Chondrocyte (in vitro differentiated cells): Measurements from ENCODE around the gene CCDC171. TPM values are rescaled to one million over a fixed set of nuclear protein-coding genes. Genes with fewer than 3 reads are reported as not detected.

Source experiments
- DNase-seq: peaks from one replicate; pipeline ENCODE4 v3.0.0; 2021; ENCODE audit warnings: mixed read lengths, low spot score
- H3K27ac Mint-ChIP-seq: one replicate; pipeline ENCODE4 v1.8.0; 2021; ENCODE audit warnings: mild to moderate bottlenecking, moderate library complexity, mixed read lengths; ENCODE audit not compliant: unreplicated experiment
- H3K27me3 Mint-ChIP-seq: 2 replicates; pipeline ENCODE4 v1.8.0; 2021; ENCODE audit warnings: low read depth, mixed read lengths
- H3K36me3 Mint-ChIP-seq: 2 replicates; pipeline ENCODE4 v1.8.0; 2021; ENCODE audit warnings: low read depth, mixed read lengths
- H3K4me1 Mint-ChIP-seq: 2 replicates; pipeline ENCODE4 v1.8.0; 2021; ENCODE audit warnings: low read depth, mild to moderate bottlenecking, mixed read lengths
- H3K4me3 Mint-ChIP-seq: one replicate; pipeline ENCODE4 v1.8.0; 2021; ENCODE audit warnings: mild to moderate bottlenecking, moderate library complexity, mixed read lengths; ENCODE audit not compliant: unreplicated experiment
- H3K9me3 Mint-ChIP-seq: 2 replicates; pipeline ENCODE4 v1.8.0; 2021; ENCODE audit warnings: low read depth, mixed read lengths
- total RNA-seq: library from RNA; stranded (reverse); gene quantifications from 3 replicates; pipeline ENCODE4 v1.2.1, GENCODE V29; 2021
- TF ChIP-seq, protein P1 (sequence below): fragments of 200-600 bp; sonication (generic); IDR thresholded peaks from 2 replicates; pipeline ENCODE4 v1.5.0; 2021; ENCODE audit warnings: antibody characterized with exemption, mild to moderate bottlenecking, moderate library complexity

Gene CCDC171
- total RNA-seq, 1 donor from 2014 or later, result 3.2 TPM

DNA sequence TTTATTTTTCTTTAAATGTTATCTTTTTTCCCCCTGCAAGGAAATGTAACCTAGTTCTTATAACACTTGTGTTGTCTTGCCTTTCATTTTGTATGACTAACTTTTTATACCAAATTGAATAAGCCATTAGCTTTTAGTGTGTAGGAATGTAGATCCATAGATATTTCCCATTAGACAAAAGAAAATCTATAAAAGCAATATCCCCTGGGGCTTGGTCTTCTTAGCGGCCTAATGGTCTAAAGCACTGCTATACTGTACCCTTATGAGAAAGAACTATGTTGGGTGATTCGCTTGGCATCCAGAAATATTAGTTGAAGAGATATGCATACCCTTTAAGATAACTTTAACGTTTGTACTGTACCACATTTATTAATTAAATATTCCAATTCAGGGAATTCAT is 289.2 kb downstream of the CCDC171 start:
- TF ChIP-seq, protein P1, sequence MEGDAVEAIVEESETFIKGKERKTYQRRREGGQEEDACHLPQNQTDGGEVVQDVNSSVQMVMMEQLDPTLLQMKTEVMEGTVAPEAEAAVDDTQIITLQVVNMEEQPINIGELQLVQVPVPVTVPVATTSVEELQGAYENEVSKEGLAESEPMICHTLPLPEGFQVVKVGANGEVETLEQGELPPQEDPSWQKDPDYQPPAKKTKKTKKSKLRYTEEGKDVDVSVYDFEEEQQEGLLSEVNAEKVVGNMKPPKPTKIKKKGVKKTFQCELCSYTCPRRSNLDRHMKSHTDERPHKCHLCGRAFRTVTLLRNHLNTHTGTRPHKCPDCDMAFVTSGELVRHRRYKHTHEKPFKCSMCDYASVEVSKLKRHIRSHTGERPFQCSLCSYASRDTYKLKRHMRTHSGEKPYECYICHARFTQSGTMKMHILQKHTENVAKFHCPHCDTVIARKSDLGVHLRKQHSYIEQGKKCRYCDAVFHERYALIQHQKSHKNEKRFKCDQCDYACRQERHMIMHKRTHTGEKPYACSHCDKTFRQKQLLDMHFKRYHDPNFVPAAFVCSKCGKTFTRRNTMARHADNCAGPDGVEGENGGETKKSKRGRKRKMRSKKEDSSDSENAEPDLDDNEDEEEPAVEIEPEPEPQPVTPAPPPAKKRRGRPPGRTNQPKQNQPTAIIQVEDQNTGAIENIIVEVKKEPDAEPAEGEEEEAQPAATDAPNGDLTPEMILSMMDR, result no peak
- DNase-seq, result no peak
- H3K36me3 Mint-ChIP-seq, result no peaks in the 10 kb centered on the region
- peaks cover under 1% of the 10 kb centered on the region for H3K4me1 Mint-ChIP-seq
- H3K4me3 Mint-ChIP-seq, result no peak overlapping the region
- no peaks in the 10 kb centered on the region for H3K27me3 Mint-ChIP-seq
- no peak overlapping the region for H3K27ac Mint-ChIP-seq
- H3K9me3 Mint-ChIP-seq, result no peaks in the 10 kb centered on the region

DNA sequence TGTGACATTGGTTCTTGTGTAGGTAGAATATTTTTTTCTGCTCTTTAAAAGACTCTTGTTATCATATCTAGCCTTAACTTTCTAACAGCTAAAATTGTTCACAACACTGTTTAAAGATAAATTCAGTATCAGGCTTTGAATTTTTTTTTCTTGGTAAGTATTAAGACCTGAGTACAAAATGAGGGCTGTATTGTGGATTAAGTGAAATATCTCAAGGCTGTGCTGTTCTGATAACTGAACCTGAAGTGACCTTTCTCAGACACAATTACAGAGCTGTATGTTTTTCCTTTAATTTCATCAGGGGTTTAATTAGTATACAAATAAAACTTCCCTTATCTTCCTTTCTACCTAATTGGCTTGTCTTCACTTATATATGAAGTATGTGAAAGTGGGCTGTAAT is 290.5 kb downstream of the CCDC171 start:
- H3K9me3 Mint-ChIP-seq, result no peaks in the 10 kb centered on the region
- no peaks in the 10 kb centered on the region for H3K27me3 Mint-ChIP-seq
- TF ChIP-seq, protein P1, result no peak
- no peaks in the 10 kb centered on the region for H3K4me1 Mint-ChIP-seq
- no peak overlapping the region for H3K27ac Mint-ChIP-seq
- no peak overlapping the region for H3K4me3 Mint-ChIP-seq
- no peak for DNase-seq
- H3K36me3 Mint-ChIP-seq, result no peaks in the 10 kb centered on the region

DNA sequence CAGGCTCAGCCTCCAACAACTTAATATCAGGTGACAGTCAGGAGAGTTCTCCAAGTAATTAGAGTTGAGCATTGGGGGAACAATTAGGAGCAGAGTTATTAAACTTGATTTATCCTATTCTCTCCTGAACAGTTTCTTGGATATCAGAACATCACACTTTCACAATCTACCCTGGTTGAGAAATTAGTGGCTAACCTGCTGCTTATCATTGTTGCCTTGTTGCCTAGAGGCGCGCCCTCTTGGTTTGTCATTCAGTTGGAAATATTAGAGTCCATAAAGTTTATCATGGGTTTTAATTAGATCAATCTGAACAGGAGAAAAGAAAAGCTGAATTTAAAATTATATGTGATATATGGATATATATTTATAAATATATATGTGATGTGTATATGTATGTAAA is 291.1 kb downstream of the CCDC171 start:
- TF ChIP-seq, protein P1, result no peak
- H3K4me1 Mint-ChIP-seq, result no peaks in the 10 kb centered on the region
- no peak for DNase-seq

DNA sequence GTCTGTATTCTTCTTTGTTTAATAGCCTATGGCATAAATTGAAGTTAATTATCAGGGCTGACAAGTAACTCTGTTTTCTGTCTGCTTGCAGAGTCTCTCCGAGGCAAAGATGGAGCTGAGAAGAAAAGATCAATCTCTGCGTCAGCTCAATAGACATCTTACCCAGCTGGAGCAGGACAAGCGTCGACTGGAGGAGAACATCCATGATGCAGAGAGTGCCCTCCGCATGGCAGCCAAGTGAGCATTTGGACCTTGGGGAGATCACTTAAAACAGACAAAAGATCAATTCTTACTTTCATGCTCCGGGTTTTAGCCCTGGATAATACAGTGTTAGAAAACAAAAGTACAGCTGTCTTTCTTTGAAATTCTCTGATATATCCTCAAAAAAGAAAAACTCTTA is 293.8 kb downstream of the CCDC171 start:
- no peak overlapping the region for H3K27ac Mint-ChIP-seq
- H3K27me3 Mint-ChIP-seq, result no peaks in the 10 kb centered on the region
- H3K4me3 Mint-ChIP-seq, result no peak overlapping the region
- no peaks in the 10 kb centered on the region for H3K9me3 Mint-ChIP-seq
- TF ChIP-seq, protein P1, result no peak
- DNase-seq, result no peak
- no peaks in the 10 kb centered on the region for H3K36me3 Mint-ChIP-seq
- no peaks in the 10 kb centered on the region for H3K4me1 Mint-ChIP-seq

More for the DNA sequence above, 291.1 kb downstream of the CCDC171 start:
- Mint-ChIP-seq H3K4me3 (no peak overlapping the region), H3K27ac (no peak overlapping the region), H3K27me3 (no peaks in the 10 kb centered on the region), H3K9me3 (no peaks in the 10 kb centered on the region), H3K36me3 (no peaks in the 10 kb centered on the region)

DNA sequence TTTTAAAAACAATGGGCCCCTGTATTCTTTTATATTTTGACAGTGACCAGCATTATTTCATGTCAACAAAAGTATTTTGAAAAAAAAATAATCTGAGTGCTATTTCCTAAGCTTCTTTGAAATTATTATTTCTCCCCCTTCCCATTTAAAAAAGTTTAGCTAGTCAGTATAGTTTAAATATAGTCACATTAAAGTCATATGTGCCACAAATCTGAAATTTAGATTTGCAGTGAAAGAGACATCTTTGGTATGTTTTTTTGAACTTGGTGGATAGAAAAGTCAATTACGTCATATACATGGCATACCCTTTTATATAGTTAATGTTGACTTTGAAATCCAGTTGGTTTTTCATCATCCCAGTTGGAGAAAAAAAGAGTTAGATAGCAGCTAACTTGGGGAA is 297.0 kb downstream of the CCDC171 start:
- Mint-ChIP-seq H3K36me3 (no peaks in the 10 kb centered on the region), H3K4me3 (no peak overlapping the region), H3K9me3 (no peaks in the 10 kb centered on the region), H3K27me3 (no peaks in the 10 kb centered on the region), H3K27ac (no peak overlapping the region), H3K4me1 (no peaks in the 10 kb centered on the region)
- TF ChIP-seq, protein P1, result no peak
- DNase-seq, result no peak
